ENCODE results near the gene RGP1. TPM values are rescaled to one million over a fixed set of nuclear protein-coding genes. Genes with fewer than 3 reads are reported as not detected.

RGP1 gene
- total RNA-seq, 2 experiments from 2014 or later, result 13.5 to 27.1 TPM

GRCh38 chr9:35729700-35730485, 19.2 kb upstream of the RGP1 start:
- H2AFZ ChIP-seq (ENCODE audit: low read length), result no peak overlapping the region
- H3K4me2 ChIP-seq (ENCODE audit: low read length), result peak overlapping the region; percentile 97
- H3K36me3 ChIP-seq (ENCODE audit: insufficient read depth, low read length), result peaks cover 23% of the 10 kb centered on the region
- H3K9me3 ChIP-seq (ENCODE audit: low read length), result no peaks in the 10 kb centered on the region
- TF ChIP-seq EZH2phosphoT487 (IDR thresholded peaks at IDR 0.05; ENCODE audit: borderline replicate concordance, low read depth, low read length) (no peak), CTCF (conservative IDR thresholded peaks at IDR 0.05; ENCODE audit: low read length) (peak; percentile 84)
- peak; percentile 67 for DNase-seq (ENCODE audit: low spot score)
- peak overlapping the region; percentile 89 for H3K4me3 ChIP-seq (ENCODE audit: low read depth, low read length, poor library complexity, severe bottlenecking)
- H3K79me2 ChIP-seq (ENCODE audit: insufficient read depth, low read depth, low read length), result peaks cover 51% of the 10 kb centered on the region
- peaks cover 60% of the 10 kb centered on the region for H3K4me1 ChIP-seq (ENCODE audit: insufficient read depth, low read length, poor library complexity, severe bottlenecking)
- no peaks in the 10 kb centered on the region for H3K9me2 ChIP-seq (ENCODE audit: insufficient read depth, low read length)
- intact Hi-C loops (cut with micrococcal nuclease; ENCODE audit: unreplicated experiment), result loop anchor here (2.0 to 10.0 kb wide), 2 partner anchors 71 to 655 kb away; partner anchors contain the start of genes CCDC107, FANCG, RMRP and VCP
- POLR2A ChIA-PET, result interaction anchor here (0.6 to 3.9 kb wide), 4 partner anchors 18 to 281 kb away, joined by 5 to 38 read pairs (median 16); partner anchors contain the start of genes ARHGEF39, GBA2 and RGP1
- peaks cover 15% of the 10 kb centered on the region; the same call in 1 of the 2 replicates for H4K20me1 ChIP-seq (ENCODE audit: insufficient read depth, low read length)
- peak overlapping the region; percentile 77 for H3K27ac ChIP-seq (ENCODE audit: low read depth, low read length, poor library complexity, severe bottlenecking)
- CTCF ChIA-PET (ENCODE audit: unreplicated experiment), result interaction anchor here (0.7 to 2.2 kb wide), 4 partner anchors 26 to 65 kb away, joined by 3 to 13 read pairs (median 4); partner anchors contain the start of gene ARHGEF39
- BruUV-seq (replicated peaks), result TSS peak; percentile 45

- Histone ChIP-seq H3K4me2 (ENCODE audit: low read length) (peak overlapping the region; percentile 97), H3K27ac (ENCODE audit: low read depth, low read length, poor library complexity, severe bottlenecking) (peak overlapping the region; percentile 77)
- CTCF ChIA-PET (ENCODE audit: unreplicated experiment), result interaction anchor here (0.8 to 1.3 kb wide), 4 partner anchors 26 to 70 kb away, joined by 3 to 4 read pairs (median 4); partner anchors contain the start of gene ARHGEF39
Measured at GRCh38 chr9:35730486-35730854, 18.6 kb upstream of the RGP1 start.

More at GRCh38 chr9:35730486-35730854, 18.6 kb upstream of the RGP1 start:
- POLR2A ChIA-PET, result interaction anchor here (0.6 to 3.9 kb wide), 7 partner anchors 17 to 282 kb away, joined by 3 to 38 read pairs (median 5); partner anchors contain the start of genes ARHGEF39, GBA2 and RGP1
- H3K36me3 ChIP-seq (ENCODE audit: insufficient read depth, low read length), result peaks cover 23% of the 10 kb centered on the region; the same call in 1 of the 2 replicates
- H4K20me1 ChIP-seq (ENCODE audit: insufficient read depth, low read length), result peaks cover 15% of the 10 kb centered on the region; the same call in 1 of the 2 replicates
- TF ChIP-seq CTCF (conservative IDR thresholded peaks at IDR 0.05; ENCODE audit: low read length), result no peak
- TF ChIP-seq EZH2phosphoT487 (IDR thresholded peaks at IDR 0.05; ENCODE audit: borderline replicate concordance, low read depth, low read length), result no peak
- no peaks in the 10 kb centered on the region for H3K9me2 ChIP-seq (ENCODE audit: insufficient read depth, low read length)
- intact Hi-C loops (cut with micrococcal nuclease; ENCODE audit: unreplicated experiment), result loop anchor here (10.0 kb wide), 1 partner anchor 656 kb away; the partner anchor contains the start of genes FANCG and VCP
- H3K4me1 ChIP-seq (ENCODE audit: insufficient read depth, low read length, poor library complexity, severe bottlenecking), result peaks cover 60% of the 10 kb centered on the region
- no peaks in the 10 kb centered on the region for H3K9me3 ChIP-seq (ENCODE audit: low read length)
- peaks cover 51% of the 10 kb centered on the region for H3K79me2 ChIP-seq (ENCODE audit: insufficient read depth, low read depth, low read length)
- peak overlapping the region; percentile 89 for H3K4me3 ChIP-seq (ENCODE audit: low read depth, low read length, poor library complexity, severe bottlenecking)
- H2AFZ ChIP-seq (ENCODE audit: low read length), result no peak overlapping the region
- BruUV-seq (replicated peaks), result no TSS peak
- no peak for DNase-seq (ENCODE audit: low spot score)
